ENCODE measurements around the gene CORIN.
"Not testable (repeated sequence)": the region's sequence is repeated elsewhere in the genome, so short reads cannot be mapped to it uniquely, and the experiment has no call there.

CORIN gene

DNA sequence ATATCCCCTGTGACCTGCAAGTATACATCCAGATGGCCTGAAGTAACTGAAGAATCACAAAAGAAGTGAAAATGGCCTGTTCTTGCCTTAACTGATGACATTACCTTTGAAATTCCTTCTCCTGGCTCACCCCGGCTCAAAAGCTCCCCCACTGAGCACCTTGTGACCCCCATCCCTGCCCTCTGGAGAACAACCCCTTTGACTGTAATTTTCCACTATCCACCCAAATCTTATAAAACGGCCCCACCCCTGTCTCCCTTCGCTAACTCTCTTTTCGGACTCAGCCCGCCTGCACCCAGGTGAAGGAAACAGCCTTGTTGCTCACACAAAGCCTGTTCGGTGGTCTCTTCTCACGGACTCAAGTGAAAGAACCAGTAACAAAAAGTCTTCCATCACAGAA, 69.9 kb downstream of the CORIN start:
- ATAC-seq, result not testable (repeated sequence)

DNA sequence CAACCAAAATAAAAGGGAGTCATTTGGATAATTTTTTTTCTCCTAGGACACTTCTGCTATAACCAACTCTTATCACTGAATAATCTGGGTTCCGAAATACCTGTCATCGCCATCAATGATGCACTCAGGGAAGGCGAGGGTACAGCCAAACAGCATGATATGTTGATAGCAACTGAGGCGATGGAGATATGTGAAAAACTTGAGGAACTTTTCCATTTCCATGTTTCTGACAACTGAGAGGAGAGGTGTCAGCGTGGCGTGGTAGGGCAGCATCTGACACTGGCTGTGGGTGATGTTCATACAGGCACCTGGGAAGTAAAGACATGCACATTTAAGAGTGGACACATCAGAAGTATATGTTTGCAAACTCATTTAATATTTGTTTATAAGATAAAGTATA, 74.6 kb downstream of the CORIN start:
- ATAC-seq, result no peak

DNA sequence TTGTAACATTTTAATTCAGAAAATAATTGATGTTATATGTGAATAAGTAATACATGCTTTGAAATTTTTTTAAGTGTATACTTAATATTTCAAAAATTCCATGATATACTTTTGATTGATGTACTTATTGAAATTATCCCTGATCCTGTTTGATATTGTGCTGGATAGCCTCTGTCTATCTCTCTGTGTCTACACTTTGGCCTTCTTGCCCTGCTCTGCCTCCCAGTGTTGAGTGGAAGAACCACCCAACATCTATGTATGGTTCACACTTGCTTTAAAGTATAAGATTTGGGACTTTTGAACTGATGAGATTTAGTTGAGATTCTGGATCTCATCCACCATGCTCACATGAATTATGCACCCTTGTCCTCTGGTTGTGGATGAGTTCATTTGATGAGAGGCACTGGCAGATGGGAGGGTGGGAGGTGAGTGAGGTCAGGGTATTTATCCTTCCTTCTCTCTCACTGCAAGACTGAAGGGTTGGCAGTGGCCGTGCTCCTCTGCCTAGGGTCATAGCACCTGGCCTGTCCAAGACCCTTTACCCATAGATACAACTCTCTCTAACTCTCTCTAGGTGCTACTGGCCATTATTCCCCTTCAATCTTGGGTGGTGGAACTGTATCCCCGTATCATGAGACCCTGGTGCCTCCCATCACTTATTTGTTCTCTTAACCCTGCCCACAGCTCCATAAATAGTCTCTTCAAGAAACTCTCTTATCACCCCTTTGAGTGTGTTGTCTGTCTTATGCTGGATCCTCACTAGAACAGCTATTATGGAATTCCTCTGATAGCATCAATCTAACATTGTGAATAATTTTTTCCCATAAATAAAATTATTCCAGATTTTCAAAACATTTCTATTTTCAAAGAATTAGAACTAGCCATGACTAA, 75.2 kb downstream of the CORIN start:
- ATAC-seq, result no peak

DNA sequence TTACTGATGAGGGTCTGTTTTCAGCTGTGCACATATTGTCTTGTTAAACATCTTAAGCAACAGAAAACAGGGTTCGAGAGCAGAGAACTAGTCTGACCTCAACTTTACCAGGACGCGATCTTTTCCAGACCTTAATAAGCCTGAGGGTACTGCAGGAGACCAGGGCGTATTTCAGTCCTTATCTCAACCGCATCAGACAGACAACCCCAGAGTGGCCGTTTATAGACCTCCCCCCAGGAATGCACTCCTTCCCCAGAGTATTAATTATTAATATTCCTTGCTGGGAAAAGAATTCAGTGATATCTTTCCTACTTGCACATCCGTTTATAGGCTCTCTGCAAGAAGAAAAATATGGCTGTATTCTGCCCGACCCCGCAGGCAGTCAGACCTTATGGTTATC, 84.6 kb downstream of the CORIN start:
- ATAC-seq, result not testable (repeated sequence)

DNA sequence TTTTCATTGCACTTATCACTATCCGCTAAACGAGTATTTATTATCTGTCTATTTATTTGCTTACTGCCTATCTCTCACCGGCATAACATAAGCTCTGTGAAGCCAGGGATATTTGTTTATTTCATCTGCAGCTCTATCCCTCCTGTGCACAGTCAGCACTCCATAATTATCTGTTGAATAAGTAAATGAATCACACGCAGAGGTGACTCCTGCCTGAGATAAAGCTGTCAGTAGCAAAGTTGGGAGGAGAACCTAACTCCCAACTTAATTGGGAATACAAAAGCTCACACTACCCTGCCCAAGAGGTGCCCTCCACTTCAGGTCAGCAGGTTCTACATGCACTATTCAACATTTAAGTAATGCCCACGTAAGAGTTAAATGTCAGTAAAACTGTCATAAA, 85.7 kb downstream of the CORIN start:
- no peak for ATAC-seq

DNA sequence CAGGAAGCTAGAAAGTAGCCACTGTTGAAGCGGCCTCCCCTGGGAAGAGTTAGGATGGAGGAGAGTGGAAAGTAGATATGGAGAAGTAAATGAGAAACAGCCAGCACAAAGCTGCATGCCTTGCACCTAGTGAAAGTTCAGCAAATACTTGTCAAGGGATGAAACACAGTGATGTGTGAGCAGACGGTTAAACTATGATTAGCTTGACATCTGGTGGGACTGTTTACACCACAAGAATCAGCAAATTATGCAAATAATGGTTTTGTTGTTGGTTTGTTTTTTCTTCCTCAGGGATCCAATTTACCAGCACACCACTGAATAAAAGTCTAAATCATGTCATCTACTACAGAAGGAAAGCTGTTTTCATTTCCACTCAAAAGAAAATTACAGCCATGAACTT, 87.1 kb downstream of the CORIN start:
- no peak for ATAC-seq

DNA sequence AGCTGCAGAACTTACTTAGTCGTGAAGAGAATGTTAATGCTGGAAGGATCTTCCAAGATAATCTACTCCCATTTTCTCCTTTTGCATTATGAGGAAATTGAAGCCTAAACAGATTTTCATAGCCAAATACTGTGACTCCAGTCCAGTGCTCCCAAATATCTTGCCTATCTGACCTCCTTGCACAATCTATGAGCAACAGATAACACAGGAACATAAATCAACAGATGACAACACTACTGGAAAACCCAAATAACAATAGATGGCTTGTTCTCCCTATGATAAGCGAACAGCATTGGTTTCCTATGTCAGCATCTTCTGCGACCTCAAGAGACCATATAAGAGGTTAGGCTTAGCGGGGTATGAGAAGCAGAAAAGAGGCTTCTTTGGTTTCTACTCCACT, 88.0 kb downstream of the CORIN start:
- ATAC-seq, result no peak

DNA sequence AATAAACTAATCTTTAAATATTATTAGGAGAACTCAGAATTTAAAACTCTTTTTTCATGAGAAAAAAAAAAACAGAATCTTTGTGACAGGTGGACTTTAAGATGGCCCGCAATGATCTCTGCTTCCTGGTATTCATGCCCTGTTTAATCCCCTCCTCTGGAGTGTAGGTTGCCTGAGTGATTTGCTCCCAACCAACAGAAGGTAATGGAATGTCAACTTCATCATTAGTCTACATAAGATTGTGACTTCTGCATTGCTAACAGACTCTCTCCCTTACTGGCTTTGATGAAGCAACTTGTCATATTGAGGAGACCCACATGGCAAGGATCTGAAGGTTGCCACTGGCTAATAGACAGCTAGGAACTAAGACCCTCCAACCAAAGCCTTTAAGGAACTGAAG, 88.8 kb downstream of the CORIN start:
- no peak for ATAC-seq

DNA sequence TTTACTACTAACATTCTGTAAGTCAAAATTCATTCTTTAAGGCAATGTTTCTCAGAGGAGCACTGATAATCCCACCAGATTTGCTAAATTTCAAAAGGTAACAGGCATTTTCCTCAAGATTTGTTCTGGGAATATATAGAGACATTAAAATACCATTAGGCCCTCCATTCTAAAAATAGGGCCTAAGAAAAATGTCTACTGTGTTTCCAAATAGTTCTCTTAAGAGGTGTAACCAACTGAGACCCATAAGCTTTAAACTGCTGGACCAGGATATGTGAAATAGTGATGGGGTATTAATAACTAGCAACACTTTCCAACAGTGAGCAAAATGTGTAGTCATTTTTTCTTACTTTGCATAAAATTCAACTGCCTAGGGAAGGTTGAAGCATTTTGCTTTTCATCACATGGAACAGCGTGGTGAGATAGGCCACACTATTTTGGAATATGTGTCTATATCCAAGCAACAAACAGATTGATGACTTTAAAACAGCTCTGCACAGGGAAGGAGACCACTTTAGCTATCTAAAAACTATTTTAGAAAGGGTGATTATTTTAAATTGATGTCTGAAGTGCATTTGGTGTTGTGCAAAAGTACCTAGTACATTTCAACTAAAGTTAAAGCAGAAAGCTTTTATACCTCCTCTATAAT, 89.9 kb downstream of the CORIN start:
- ATAC-seq, result no peak

DNA sequence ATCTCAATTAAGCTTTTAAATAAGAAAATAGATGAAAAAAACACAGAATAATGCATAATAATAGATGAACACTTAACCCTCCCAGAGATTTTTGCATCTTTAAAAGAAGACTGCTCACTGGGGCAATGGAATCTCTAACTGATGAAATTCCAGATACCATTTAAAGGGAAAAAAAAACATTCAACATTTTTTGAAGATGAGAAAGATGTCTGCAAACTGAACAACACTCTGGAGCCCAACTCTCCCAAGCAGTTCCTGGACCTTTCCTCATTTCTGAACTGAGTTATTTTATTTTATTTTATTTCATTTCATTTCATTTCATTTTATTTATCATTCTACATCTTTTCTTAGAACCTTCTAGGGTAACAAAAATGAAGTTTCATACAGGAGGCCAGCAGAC, 90.7 kb downstream of the CORIN start:
- no peak for ATAC-seq

DNA sequence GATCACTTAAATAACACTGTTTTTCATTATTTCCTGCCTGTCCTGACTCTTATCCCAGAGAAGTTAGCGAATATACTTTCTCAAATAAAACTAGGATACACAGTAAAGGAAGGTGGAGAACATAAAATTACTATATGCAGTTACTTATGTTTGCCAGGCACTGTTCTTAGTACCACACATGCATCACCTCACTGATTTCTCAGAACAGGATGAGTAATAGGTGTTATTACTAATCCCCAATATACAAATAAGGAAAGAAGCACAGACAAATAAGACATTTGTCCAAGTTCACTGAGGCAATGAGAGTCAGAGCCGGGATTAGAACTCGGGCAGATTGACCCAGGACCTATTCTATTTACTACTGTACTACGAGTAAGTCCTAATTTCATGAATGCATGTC, 91.7 kb downstream of the CORIN start:
- no peak for ATAC-seq

DNA sequence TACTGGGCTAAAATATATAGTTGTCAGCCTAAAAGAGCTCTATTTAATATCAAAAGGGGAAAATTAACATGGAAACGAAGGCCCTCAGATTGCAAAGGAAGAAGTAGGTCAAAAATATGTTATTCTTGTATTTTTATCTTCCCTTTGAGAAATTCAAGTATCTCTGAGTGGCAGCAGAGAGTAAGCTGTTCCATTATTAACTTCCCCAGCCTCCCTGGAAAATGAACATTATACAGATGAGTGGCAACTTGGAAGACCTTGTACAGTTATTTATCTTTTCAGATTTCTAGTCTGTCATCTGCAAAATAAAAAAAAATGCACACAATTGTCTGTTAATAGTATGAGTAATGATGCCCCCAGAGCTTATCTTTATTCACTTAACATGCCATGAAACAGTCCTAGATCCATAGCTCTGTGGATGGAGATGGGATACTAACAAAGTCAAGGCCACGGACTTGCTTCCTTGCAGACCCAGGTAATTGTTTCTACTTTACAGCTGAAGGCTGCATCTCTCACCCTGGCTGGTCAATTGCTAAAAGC, 93.0 kb downstream of the CORIN start:
- no peak for ATAC-seq

DNA sequence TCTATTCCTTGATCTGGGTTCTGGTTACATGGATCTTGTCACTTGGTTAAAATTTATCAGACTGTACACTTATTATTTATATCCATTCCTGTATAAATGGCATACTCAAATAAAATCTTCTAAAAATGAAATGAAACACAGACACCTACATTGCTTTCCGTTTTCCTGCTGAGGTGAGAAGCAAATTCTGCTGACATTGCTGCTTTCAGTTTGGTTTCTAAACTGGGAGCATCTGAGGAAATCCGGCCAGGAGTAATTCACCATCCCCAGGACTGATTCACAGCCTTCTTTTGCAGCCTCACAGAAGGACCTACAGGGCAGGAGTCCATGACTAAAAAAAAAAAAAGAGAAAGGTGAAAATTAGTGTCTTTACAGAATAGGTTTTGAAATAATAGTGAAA, 93.6 kb downstream of the CORIN start:
- no peak for ATAC-seq

DNA sequence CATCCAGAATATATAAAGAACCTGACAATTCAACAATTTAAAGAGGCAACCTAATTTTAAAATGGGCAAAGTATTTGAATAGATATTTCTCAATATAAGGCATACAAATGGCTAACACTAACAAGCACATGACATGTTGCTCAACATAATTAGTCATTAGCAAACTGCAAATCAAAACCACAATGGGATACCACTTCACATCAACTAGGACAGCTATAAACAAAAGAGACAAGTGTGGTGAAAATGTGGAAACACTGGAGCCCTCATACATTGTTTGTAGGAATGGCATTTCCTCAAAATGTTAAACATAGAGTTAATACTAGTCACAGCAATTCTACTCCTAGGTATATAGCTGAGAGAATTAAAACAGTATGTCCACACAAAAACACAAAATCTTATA, 96.7 kb downstream of the CORIN start:
- no peak for ATAC-seq

DNA sequence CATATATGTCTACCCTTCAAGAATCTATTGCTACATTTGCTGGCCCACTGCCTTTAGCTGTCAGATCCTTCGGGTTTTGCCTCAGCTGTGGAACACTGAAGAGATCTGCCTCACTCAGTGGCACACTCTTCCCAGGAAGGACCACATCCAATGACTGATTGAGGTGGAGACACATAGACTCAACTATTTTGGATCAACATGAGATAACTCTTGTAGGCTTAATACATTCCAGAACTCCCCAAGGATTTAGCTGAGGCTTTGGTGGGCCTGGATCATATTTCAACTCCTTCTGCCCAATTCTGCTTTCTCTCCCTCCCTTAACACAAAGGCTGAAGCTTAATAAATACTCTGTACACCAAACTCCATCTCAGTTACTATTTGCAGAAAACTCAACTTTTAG, 100.5 kb downstream of the CORIN start:
- ATAC-seq, result no peak

DNA sequence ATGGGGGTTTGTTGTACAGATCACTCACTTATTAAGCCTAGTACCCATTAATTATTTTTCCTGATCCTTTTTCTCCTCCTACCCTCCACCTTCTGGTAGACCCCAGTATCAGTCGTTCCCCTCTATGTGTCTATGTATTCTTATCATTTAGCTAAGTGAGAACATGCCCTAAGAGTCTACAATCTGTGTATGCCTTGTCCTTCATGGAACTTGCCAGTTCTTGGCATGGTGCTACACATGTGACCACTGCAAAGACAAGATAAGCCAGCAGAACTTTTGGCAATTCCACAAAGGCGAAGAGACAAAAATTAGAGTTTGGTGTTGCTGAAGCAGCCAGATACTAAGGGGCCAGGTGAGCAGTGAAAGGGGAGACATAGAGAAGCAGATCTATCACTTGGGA, 101.3 kb downstream of the CORIN start:
- ATAC-seq, result no peak

DNA sequence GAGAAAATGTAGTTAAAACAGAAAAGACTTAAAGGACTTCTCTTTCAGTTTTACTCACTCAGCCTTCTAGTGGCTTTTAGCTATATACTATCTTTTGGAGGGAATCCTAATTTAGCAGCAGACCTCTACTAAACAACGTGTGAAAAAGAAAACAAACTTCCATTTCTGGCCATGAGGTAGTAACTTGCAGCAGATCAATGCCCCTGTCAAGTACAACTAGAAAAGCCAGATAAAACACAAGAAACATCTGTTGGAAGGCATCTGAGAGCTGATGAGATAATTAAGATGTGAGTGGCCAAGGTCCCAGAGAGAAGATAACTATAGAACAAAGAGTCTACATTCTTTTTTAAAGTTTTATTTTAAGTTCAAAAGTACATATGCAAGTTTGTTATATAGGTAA, 101.7 kb downstream of the CORIN start:
- ATAC-seq, result no peak

DNA sequence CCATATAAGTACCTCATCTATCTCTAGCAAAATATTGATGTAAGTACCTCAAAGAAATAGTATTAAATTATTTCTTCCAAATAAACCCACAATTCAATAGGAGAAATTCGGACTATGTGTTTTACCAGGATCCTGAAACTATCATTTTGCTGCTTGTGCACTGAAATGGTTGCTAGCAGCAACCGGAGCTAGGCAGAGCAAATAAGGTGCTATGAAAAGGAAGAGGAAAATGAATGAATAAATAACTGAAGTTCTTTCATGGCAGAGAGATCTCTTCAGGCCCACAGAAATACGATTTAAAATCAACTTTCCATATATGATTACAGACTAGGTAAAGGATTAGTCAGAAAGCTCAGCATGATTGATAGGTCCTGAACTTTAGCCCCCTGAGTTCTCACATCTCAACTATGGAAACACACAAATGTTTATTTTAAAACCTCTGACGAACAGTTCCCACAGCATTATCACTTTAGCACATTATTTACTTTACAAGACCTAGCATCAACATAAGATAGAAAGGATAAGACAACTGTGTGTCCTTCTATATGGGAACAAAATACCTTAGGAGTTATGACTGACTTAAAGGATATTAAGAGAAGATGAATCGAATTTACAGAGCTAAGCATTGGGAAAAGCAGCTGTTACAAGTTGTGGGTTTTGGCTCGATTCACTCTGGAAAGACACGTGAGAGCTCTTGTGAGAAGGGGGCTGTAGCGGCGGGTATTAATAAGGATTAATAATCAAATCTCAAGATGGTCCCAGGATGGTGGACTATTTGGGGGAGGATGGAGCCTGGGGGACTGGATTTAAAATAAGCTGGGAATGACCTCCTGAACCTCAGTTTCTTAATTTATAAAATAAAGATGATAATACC, 104.3 kb downstream of the CORIN start:
- no peak for ATAC-seq

DNA sequence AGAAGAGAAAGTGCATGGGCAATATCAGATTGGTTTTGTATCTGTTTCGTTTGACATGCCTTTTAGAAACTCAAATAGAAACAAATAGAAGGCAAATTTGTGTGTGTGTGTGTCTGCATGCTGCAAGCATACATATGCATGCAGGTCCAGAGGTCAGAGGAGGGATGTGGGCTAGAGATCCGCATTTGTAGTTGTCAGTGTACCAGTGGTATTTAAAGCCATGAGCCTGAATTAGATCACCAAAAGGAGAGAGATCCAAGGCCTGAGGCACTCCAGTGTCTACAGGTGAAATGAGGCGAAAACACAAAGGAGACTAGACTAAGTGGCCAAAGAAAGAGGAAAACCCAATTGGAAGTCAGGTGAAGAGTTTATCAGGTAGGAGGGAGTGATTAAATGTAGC, 106.7 kb downstream of the CORIN start:
- no peak for ATAC-seq

DNA sequence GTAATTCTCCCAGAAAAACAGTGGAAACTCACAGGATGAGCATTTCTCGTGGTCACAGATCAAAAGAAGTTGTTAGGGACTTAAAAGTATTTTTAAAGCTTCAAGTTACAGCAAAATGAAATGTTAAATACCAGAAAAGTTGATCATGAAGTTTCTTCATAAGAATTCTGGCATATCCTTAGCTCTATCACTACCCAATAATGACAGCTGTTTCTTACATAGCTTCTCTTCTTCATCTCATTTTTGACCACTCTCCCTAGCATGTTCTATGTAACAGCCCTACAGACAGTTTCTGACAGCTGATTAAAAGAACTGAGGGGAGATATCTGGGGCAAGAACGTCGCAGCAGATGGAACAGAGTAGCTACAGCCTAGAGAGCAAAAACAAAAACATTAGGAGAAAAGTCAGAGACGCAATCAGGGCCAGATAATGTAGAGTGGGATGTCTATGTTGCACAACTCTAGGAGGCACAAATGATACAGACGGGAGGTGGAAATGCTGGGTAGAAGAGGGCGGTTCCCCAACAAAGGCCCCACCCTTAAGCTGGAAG, 108.7 kb downstream of the CORIN start:
- ATAC-seq, result no peak

DNA sequence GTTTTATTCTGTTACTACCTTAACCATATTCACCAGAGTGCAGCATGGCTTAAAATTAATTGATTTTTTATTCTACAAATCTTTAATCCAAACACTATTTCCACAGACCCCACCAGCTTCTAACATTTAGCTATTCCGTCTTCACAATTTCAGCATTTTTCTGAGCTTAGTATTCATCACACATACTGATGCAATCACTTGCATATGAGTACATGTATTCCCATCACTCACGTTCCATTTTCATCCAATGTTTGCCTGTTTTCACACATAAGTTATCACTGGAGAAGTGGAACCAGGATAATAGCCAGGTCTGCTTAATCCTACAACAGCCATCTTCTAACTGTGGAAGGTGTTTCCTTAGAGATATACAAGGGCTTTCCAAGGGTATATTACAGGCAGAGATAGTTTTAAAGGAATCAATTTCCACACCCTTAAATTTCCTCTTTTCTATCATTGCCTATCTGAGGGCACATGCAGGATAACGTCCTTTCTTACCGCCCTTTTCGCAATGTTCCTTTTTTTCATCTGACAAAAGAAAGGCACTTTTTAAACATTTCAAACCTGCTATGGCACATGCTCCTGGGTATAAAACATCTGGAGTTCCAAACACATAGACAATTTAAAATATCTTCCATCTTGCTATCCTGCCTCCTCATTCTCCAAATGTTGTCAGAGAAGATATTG, 115.8 kb downstream of the CORIN start:
- no peak for ATAC-seq

DNA sequence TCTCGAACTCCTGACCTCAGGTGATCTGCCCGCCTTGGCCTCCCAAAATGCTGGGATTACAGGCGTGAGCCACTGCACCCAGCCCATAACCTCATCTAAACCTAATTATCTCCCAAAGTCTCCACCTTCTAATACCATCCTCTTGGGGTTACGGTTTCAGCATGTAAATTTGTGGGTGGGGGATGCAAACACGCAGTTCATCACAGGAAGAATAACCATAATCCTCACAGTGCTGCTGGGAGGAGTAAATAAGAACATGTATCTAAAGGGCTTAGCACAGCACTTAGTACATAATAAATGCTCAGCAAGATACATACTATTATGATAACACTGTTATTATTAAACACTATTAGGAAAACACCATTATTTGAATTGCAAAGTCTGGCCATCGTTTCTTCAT, 116.4 kb downstream of the CORIN start:
- no peak for ATAC-seq
